Mucosa of gallbladder (tissue), 1 donor: ENCODE measurements around the gene HAUS1. TPM values are rescaled to one million over a fixed set of nuclear protein-coding genes. Genes with fewer than 3 reads are reported as not detected.

Source experiments
- total RNA-seq: library from RNA; stranded (reverse); gene quantifications from one replicate; pipeline ENCODE4 v1.2.1, GENCODE V29; 2021
- donor health status: DM: no; HTN: no; CAD: no.

Gene HAUS1
- total RNA-seq, 1 donor from 2014 or later: 14.4 TPM

Other genes with a start within 250 kb of the HAUS1 start
- 25.7 TPM for gene EPG5, start 137.1 kb upstream of the HAUS1 start, total RNA-seq
- gene PSTPIP2, start 32.1 kb upstream of the HAUS1 start, total RNA-seq: 7.0 TPM
- gene ATP5F1A, start 6.1 kb upstream of the HAUS1 start, total RNA-seq: 378 TPM